Astrocyte (in vitro differentiated cells and primary cell): ENCODE results near the gene DNAJC16.

Experiments
- EZH2 ChIP-seq: IDR thresholded peaks from 2 replicates; pipeline ENCODE4 v1.6.1; 2012; ENCODE audit warnings: mild to moderate bottlenecking, low read length, inconsistent platforms; ENCODE audit not compliant: insufficient read depth
- TF ChIP-seq, protein P1 (sequence below): IDR thresholded peaks from 2 replicates; pipeline ENCODE4 v1.5.1; 2011; ENCODE audit warnings: low read depth, mild to moderate bottlenecking, inconsistent platforms, low read length, moderate library complexity; ENCODE audit not compliant: insufficient read depth

GRCh38 chr1:15623435-15623834 lies 96.8 kb downstream of the DNAJC16 start:
- TF ChIP-seq, protein P1, sequence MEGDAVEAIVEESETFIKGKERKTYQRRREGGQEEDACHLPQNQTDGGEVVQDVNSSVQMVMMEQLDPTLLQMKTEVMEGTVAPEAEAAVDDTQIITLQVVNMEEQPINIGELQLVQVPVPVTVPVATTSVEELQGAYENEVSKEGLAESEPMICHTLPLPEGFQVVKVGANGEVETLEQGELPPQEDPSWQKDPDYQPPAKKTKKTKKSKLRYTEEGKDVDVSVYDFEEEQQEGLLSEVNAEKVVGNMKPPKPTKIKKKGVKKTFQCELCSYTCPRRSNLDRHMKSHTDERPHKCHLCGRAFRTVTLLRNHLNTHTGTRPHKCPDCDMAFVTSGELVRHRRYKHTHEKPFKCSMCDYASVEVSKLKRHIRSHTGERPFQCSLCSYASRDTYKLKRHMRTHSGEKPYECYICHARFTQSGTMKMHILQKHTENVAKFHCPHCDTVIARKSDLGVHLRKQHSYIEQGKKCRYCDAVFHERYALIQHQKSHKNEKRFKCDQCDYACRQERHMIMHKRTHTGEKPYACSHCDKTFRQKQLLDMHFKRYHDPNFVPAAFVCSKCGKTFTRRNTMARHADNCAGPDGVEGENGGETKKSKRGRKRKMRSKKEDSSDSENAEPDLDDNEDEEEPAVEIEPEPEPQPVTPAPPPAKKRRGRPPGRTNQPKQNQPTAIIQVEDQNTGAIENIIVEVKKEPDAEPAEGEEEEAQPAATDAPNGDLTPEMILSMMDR = no peak
- TF ChIP-seq EZH2 = no peak
